ENCODE results near the gene SUGCT.
A peak's percentile ranks its signal among the peaks of the same experiment; 100 is the strongest.

Gene SUGCT

DNA sequence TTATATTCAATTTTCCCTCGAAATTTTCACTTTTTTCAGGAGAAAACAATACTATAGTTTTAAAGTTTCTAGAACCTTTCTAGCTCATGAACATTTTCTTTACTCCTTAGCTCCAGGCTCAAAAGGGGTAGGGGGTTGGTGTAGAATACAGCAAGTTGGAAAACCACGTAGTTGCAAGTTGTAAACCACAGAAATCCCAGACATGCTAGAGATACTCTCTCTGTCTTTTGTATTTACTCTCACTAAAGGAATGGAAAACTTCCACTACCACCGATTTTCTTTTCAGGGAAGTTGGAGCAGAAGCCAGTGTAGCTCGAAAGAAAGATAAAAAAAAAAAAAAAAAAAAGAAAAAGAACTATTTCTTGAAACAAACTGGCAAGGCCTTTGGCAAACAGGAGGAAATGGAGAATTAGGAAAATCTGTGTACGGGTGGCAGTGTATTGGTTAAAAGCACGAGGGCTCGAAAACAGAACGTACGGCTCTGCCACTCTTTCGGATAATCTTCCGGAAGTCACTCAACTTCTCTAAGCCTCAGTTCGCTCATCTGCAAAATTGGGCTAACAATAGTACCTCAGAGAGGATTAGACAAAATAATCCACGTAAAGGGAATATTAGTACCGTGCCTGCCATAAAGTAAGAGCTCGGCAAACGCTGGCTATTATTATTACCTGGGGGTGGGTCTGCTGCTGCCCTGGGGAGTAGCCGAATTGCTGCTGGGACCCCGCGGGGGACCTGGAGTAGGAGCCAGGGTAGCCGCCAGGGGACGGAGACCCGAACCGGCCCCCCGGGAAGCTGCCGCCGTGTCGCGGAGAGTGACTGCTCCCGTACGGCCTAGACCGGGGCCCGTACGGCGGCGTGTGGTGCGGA lies 1.0 kb upstream of the SUGCT start:
- H3K27ac ChIP-seq (ENCODE audit: extremely low read depth, low read depth, low read length), result peak overlapping the region; percentile 77
- H3K36me3 ChIP-seq (ENCODE audit: control insufficient read depth in 2 of 2, insufficient read depth in 1 of 2, low read length in 2 of 2), result peaks cover 3 to 6% of the 10 kb centered on the region in 2 experiments; a peak in 2 of 3 replicates
- no peaks in the 10 kb centered on the region; the same call in none of the 2 replicates for H3K4me1 ChIP-seq (ENCODE audit: control insufficient read depth, insufficient read depth, low read length)
- H3K9me3 ChIP-seq (ENCODE audit: control insufficient read depth, insufficient read depth, low read depth, low read length), result no peaks in the 10 kb centered on the region
- peak overlapping the region; percentile 86 for H3K4me3 ChIP-seq (ENCODE audit: low read depth, low read length)
- TF ChIP-seq PRDM1 (tag by site-specific recombination; IDR thresholded peaks at IDR 0.05) (peak; percentile 92), GLIS1 (tag by site-specific recombination; IDR thresholded peaks at IDR 0.05) (peak; percentile 78), SP7 (tag by site-specific recombination; IDR thresholded peaks at IDR 0.05) (no peak), GLIS2 (tag by site-specific recombination; IDR thresholded peaks at IDR 0.05) (peak; percentile 79; the same call in 1 of the 2 replicates)
- TF ChIP-seq, protein P1, sequence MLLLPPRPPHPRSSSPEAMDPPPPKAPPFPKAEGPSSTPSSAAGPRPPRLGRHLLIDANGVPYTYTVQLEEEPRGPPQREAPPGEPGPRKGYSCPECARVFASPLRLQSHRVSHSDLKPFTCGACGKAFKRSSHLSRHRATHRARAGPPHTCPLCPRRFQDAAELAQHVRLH (tag by site-specific recombination; IDR thresholded peaks at IDR 0.05), result no peak
- POLR2A ChIA-PET, result interaction anchor here (0.5 to 2.2 kb wide), 7 partner anchors 16 to 1607 kb away, joined by 3 to 7 read pairs (median 4); partner anchors contain the start of genes CDK13 and RALA
- CTCF ChIA-PET, result interaction anchor here (0.6 to 1.8 kb wide), 12 partner anchors 9 to 399 kb away, joined by 3 to 7 read pairs (median 3); no protein-coding TSS in a partner anchor

DNA sequence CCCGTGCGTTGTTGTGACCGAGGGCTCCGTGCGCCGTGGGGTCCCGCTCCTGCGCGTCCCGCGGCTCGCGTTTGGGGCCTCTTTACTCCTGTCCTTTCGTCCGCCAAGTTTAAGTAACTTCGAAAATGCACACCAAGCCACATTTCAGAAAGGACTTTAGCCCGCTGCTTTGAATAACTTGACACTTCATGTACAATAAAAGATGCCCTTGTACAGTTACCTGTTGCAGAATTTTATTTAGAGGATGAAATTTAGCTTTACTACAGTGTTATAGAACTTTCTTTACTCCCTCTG lies 459 bp downstream of the SUGCT start:
- H3K27ac ChIP-seq (ENCODE audit: extremely low read depth, low read depth, low read length), result no peak overlapping the region
- CTCF ChIA-PET, result interaction anchor here (0.6 to 1.8 kb wide), 10 partner anchors 9 to 324 kb away, joined by 3 to 7 read pairs (median 3); no protein-coding TSS in a partner anchor
- H3K4me1 ChIP-seq (ENCODE audit: control insufficient read depth, insufficient read depth, low read length), result no peaks in the 10 kb centered on the region; the same call in none of the 2 replicates
- H3K9me3 ChIP-seq (ENCODE audit: control insufficient read depth, insufficient read depth, low read depth, low read length), result no peaks in the 10 kb centered on the region
- peak overlapping the region; percentile 86 for H3K4me3 ChIP-seq (ENCODE audit: low read depth, low read length)
- H3K36me3 ChIP-seq (ENCODE audit: control insufficient read depth in 2 of 2, insufficient read depth in 1 of 2, low read length in 2 of 2), result peaks cover 3 to 6% of the 10 kb centered on the region in 2 experiments; a peak in 2 of 3 replicates
- TF ChIP-seq ZNF549 (tag by site-specific recombination; IDR thresholded peaks at IDR 0.05) (no peak), SCRT2 (tag by site-specific recombination; IDR thresholded peaks at IDR 0.05) (peak; percentile 59)
- POLR2A ChIA-PET, result interaction anchor here (0.7 to 2.2 kb wide), 4 partner anchors 11 to 512 kb away, joined by 3 to 7 read pairs (median 4); partner anchors contain the start of genes CDK13 and RALA

DNA sequence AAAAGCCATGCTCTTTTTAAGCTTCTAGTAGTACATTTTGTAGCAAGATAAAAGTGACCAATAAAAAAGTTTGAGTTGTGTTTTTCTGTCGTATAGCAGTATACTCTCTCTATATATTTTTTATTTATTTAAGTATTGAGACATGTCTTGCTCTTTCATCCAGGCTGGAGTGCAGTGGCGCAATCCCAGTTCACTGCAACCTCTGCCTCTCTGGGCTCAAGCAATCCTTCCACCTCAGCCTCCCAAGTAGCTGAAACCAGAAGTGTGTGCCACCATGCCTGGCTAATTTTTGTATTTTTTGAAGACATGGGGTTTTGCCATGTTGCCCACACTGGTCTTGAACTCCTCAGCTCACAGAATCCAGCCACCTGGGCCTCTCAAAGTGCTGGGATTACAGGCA lies 2.8 kb downstream of the SUGCT start:
- no peak for TF ChIP-seq ZNF121 (tag by site-specific recombination; IDR thresholded peaks at IDR 0.05)
- POLR2A ChIA-PET, result no interaction called here
- CTCF ChIA-PET, result no interaction called here
- H3K4me1 ChIP-seq (ENCODE audit: control insufficient read depth, insufficient read depth, low read length), result no peaks in the 10 kb centered on the region; the same call in none of the 2 replicates
- no peak overlapping the region for H3K27ac ChIP-seq (ENCODE audit: extremely low read depth, low read depth, low read length)
- no peaks in the 10 kb centered on the region for H3K36me3 ChIP-seq (ENCODE audit: control insufficient read depth in 2 of 2, insufficient read depth in 1 of 2, low read length in 2 of 2)
- no peaks in the 10 kb centered on the region for H3K9me3 ChIP-seq (ENCODE audit: control insufficient read depth, insufficient read depth, low read depth, low read length)
- H3K4me3 ChIP-seq (ENCODE audit: low read depth, low read length), result no peak overlapping the region

DNA sequence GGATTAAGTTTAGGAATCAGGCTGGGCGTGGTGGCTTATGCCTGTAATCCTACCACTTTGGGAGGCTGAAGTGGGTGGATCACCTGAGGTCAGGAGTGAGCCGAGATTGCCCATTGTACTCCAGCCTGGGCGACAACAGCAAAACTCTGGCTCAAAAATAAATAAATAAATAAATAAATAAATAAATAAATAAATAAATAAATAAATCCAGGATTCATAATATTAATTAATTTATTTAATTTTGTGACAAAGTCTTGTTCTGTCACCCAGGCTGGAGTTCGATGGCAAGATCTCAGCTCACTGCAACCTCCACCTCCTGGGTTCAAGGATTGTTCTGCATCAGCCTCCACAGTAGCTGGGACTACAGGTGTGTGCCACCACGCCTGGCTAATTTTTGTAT lies 4.2 kb downstream of the SUGCT start:
- H3K36me3 ChIP-seq (ENCODE audit: control insufficient read depth in 2 of 2, insufficient read depth in 1 of 2, low read length in 2 of 2), result no peaks in the 10 kb centered on the region
- CTCF ChIA-PET, result no interaction called here
- H3K9me3 ChIP-seq (ENCODE audit: control insufficient read depth, insufficient read depth, low read depth, low read length), result no peaks in the 10 kb centered on the region
- H3K4me3 ChIP-seq (ENCODE audit: low read depth, low read length), result no peak overlapping the region
- no peaks in the 10 kb centered on the region; the same call in 1 of the 2 replicates for H3K4me1 ChIP-seq (ENCODE audit: control insufficient read depth, insufficient read depth, low read length)
- POLR2A ChIA-PET, result no interaction called here
- no peak overlapping the region for H3K27ac ChIP-seq (ENCODE audit: extremely low read depth, low read depth, low read length)
- TF ChIP-seq ZNF140 (tag by site-specific recombination; IDR thresholded peaks at IDR 0.05), result 0 out of 2 replicates have a peak, but pooled peaks have one; percentile 11
- TF ChIP-seq, protein P2, sequence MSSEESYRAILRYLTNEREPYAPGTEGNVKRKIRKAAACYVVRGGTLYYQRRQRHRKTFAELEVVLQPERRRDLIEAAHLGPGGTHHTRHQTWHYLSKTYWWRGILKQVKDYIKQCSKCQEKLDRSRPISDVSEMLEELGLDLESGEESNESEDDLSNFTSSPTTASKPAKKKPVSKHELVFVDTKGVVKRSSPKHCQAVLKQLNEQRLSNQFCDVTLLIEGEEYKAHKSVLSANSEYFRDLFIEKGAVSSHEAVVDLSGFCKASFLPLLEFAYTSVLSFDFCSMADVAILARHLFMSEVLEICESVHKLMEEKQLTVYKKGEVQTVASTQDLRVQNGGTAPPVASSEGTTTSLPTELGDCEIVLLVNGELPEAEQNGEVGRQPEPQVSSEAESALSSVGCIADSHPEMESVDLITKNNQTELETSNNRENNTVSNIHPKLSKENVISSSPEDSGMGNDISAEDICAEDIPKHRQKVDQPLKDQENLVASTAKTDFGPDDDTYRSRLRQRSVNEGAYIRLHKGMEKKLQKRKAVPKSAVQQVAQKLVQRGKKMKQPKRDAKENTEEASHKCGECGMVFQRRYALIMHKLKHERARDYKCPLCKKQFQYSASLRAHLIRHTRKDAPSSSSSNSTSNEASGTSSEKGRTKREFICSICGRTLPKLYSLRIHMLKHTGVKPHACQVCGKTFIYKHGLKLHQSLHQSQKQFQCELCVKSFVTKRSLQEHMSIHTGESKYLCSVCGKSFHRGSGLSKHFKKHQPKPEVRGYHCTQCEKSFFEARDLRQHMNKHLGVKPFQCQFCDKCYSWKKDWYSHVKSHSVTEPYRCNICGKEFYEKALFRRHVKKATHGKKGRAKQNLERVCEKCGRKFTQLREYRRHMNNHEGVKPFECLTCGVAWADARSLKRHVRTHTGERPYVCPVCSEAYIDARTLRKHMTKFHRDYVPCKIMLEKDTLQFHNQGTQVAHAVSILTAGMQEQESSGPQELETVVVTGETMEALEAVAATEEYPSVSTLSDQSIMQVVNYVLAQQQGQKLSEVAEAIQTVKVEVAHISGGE (tag by site-specific recombination; conservative IDR thresholded peaks at IDR 0.05; ENCODE audit: low read depth), result peak; percentile 60
- TF ChIP-seq ZNF239 (tag by site-specific recombination; IDR thresholded peaks at IDR 0.05), result no peak
- peak; percentile 88 for TF ChIP-seq ZNF394 (tag by site-specific recombination; IDR thresholded peaks at IDR 0.05; ENCODE audit: borderline replicate concordance)
- TF ChIP-seq KLF8 (tag by site-specific recombination; IDR thresholded peaks at IDR 0.05), result no peak
- TF ChIP-seq, protein P3, sequence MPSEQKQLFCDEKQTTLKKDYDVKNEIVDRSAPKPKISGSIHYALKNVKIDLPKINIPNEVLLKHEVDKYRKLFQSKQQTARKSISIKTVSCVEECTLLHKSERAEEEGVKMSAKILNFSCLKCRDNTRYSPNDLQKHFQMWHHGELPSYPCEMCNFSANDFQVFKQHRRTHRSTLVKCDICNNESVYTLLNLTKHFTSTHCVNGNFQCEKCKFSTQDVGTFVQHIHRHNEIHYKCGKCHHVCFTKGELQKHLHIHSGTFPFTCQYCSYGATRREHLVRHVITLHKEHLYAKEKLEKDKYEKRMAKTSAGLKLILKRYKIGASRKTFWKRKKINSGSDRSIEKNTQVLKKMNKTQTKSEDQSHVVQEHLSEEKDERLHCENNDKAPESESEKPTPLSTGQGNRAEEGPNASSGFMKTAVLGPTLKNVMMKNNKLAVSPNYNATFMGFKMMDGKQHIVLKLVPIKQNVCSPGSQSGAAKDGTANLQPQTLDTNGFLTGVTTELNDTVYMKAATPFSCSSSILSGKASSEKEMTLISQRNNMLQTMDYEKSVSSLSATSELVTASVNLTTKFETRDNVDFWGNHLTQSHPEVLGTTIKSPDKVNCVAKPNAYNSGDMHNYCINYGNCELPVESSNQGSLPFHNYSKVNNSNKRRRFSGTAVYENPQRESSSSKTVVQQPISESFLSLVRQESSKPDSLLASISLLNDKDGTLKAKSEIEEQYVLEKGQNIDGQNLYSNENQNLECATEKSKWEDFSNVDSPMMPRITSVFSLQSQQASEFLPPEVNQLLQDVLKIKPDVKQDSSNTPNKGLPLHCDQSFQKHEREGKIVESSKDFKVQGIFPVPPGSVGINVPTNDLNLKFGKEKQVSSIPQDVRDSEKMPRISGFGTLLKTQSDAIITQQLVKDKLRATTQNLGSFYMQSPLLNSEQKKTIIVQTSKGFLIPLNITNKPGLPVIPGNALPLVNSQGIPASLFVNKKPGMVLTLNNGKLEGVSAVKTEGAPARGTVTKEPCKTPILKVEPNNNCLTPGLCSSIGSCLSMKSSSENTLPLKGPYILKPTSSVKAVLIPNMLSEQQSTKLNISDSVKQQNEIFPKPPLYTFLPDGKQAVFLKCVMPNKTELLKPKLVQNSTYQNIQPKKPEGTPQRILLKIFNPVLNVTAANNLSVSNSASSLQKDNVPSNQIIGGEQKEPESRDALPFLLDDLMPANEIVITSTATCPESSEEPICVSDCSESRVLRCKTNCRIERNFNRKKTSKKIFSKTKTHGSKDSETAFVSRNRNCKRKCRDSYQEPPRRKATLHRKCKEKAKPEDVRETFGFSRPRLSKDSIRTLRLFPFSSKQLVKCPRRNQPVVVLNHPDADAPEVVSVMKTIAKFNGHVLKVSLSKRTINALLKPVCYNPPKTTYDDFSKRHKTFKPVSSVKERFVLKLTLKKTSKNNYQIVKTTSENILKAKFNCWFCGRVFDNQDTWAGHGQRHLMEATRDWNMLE (tag by site-specific recombination; conservative IDR thresholded peaks at IDR 0.05; ENCODE audit: low read depth), result peak; percentile 82
- TF ChIP-seq, protein P4, sequence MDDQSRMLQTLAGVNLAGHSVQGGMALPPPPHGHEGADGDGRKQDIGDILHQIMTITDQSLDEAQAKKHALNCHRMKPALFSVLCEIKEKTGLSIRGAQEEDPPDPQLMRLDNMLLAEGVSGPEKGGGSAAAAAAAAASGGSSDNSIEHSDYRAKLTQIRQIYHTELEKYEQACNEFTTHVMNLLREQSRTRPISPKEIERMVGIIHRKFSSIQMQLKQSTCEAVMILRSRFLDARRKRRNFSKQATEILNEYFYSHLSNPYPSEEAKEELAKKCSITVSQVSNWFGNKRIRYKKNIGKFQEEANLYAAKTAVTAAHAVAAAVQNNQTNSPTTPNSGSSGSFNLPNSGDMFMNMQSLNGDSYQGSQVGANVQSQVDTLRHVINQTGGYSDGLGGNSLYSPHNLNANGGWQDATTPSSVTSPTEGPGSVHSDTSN (CRISPR knock-in tag; IDR thresholded peaks at IDR 0.05), result no peak
- 0 out of 2 replicates have a peak, but pooled peaks have one; percentile 22 for TF ChIP-seq ZNF629 (tag by site-specific recombination; IDR thresholded peaks at IDR 0.05)

Data from HEK293 (cell line).